ENCODE results near the gene SP100. TPM values are rescaled to one million over a fixed set of nuclear protein-coding genes. Genes with fewer than 3 reads are reported as not detected.
A peak's percentile ranks its signal among the peaks of the same experiment; 100 is the strongest.

SP100 gene
- total and polyA plus RNA-seq, 2 of the 13 experiments (the other 11 are each of a cell fraction or from before 2014, with no cell fraction given): 12.6 to 16.5 TPM

DNA sequence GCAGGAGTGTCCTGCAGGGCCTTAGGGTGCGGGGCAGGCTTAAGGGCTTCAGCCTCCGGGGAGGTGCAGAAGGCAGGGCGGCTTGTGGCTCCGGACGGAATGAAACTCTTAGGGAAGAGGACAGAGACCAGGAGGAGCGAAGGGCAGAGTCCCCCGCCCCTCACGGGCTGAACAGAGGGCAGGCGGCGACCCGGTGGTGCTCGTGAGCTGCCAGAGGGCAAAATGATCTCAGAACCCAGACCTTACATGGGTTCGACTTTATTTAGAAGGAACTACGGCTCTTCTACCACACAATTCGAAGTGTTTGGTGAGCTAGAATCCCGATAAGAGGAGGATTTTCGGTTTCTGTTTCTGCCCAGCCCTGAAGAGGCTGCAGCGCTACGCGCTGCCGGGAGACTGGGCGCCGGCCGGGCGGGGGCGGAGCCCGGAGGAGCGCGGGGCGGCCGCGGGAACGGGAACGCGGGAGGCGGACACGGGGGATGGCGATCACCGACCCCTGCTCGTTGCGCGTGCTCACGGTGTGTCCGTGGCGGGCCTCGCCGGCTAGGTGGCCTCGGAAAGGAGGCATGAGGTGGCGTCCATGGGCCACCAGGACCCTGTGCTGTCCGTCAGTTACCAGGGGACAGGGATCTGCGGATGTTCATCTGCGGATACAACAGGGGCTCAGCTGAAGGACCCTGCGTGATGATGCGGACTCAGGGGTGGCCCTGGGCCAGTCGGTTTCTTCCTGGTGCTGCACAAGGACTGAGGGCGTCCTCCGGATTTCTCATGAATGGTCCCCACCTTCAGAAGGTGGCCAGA lies 4.2 kb upstream of the SP100 start (continued):
- no peak for TF ChIP-seq CHD4 (IDR thresholded peaks at IDR 0.05; ENCODE audit: borderline replicate concordance, low read length)
- no peak for TF ChIP-seq RAD51 (IDR thresholded peaks at IDR 0.05; ENCODE audit: borderline replicate concordance)
- TF ChIP-seq ZNF850 (CRISPR knock-in tag; conservative IDR thresholded peaks at IDR 0.05): no peak
- TF ChIP-seq STAT5B (CRISPR knock-in tag; IDR thresholded peaks at IDR 0.05): no peak
- TF ChIP-seq ZNF75D (CRISPR knock-in tag; IDR thresholded peaks at IDR 0.05; ENCODE audit: borderline replicate concordance): no peak
- no peak for TF ChIP-seq JUNB (CRISPR knock-in tag; IDR thresholded peaks at IDR 0.05; ENCODE audit: borderline replicate concordance)
- no peak for TF ChIP-seq ZNF891 (CRISPR knock-in tag; IDR thresholded peaks at IDR 0.05)
- TF ChIP-seq TOPORS (CRISPR knock-in tag; IDR thresholded peaks at IDR 0.05): no peak
- TF ChIP-seq KLF6 (CRISPR knock-in tag; IDR thresholded peaks at IDR 0.05): peak; percentile 72
- no peak for TF ChIP-seq NCOA1 (CRISPR knock-in tag; IDR thresholded peaks at IDR 0.05)
- no peak for TF ChIP-seq ZNF7 (CRISPR knock-in tag; IDR thresholded peaks at IDR 0.05)
- no peak for TF ChIP-seq ZNF296 (CRISPR knock-in tag; conservative IDR thresholded peaks at IDR 0.05)
- 0 out of 2 replicates have a peak, but pooled peaks have one; percentile 71 for TF ChIP-seq ZNF530 (CRISPR knock-in tag; IDR thresholded peaks at IDR 0.05; ENCODE audit: low read depth)
- TF ChIP-seq, protein P1, sequence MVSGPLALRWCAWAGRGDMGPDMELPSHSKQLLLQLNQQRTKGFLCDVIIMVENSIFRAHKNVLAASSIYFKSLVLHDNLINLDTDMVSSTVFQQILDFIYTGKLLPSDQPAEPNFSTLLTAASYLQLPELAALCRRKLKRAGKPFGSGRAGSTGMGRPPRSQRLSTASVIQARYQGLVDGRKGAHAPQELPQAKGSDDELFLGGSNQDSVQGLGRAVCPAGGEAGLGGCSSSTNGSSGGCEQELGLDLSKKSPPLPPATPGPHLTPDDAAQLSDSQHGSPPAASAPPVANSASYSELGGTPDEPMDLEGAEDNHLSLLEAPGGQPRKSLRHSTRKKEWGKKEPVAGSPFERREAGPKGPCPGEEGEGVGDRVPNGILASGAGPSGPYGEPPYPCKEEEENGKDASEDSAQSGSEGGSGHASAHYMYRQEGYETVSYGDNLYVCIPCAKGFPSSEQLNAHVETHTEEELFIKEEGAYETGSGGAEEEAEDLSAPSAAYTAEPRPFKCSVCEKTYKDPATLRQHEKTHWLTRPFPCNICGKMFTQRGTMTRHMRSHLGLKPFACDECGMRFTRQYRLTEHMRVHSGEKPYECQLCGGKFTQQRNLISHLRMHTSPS (CRISPR knock-in tag; IDR thresholded peaks at IDR 0.05; ENCODE audit: low read depth): no peak
- TF ChIP-seq HNRNPUL1 (IDR thresholded peaks at IDR 0.05; ENCODE audit: low read depth, low read length): no peak
- TF ChIP-seq, protein P2, sequence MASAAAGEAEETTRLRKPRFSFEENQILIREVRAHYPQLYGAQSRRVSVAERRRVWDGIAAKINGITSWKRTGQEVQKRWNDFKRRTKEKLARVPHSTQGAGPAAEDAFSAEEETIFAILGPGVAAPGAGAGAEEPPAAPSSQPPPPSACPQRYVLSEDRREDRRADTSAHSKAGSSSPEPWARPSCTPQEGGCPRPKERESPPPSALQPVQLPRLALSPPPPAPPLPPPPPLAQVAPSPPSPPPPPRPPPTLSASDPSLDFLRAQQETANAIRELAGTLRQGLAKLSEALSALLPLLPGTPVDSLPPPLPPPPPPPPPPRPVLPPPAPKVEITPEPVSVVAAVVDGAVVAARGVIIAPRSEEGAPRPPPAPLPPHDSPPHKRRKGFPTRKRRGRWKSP (CRISPR knock-in tag; IDR thresholded peaks at IDR 0.05): no peak
- TF ChIP-seq ATF4 (CRISPR knock-in tag; IDR thresholded peaks at IDR 0.05): no peak
- no peak for TF ChIP-seq ZHX1 (CRISPR knock-in tag; IDR thresholded peaks at IDR 0.05; ENCODE audit: low read depth)
- peak; percentile 82; the same call in 1 of the 2 replicates for TF ChIP-seq NR1H2 (CRISPR knock-in tag; IDR thresholded peaks at IDR 0.05; ENCODE audit: borderline replicate concordance, low read depth)
- no peak for TF ChIP-seq SMYD3 (CRISPR knock-in tag; IDR thresholded peaks at IDR 0.05)
- TF ChIP-seq, protein P3, sequence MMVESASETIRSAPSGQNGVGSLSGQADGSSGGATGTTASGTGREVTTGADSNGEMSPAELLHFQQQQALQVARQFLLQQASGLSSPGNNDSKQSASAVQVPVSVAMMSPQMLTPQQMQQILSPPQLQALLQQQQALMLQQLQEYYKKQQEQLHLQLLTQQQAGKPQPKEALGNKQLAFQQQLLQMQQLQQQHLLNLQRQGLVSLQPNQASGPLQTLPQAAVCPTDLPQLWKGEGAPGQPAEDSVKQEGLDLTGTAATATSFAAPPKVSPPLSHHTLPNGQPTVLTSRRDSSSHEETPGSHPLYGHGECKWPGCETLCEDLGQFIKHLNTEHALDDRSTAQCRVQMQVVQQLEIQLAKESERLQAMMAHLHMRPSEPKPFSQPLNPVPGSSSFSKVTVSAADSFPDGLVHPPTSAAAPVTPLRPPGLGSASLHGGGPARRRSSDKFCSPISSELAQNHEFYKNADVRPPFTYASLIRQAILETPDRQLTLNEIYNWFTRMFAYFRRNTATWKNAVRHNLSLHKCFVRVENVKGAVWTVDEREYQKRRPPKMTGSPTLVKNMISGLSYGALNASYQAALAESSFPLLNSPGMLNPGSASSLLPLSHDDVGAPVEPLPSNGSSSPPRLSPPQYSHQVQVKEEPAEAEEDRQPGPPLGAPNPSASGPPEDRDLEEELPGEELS (CRISPR knock-in tag; IDR thresholded peaks at IDR 0.05): 0 out of 2 replicates have a peak, but pooled peaks have one; percentile 4
- no peak for TF ChIP-seq ZNF672 (CRISPR knock-in tag; IDR thresholded peaks at IDR 0.05)

Measured in HepG2 (cell line).